Parathyroid adenoma (tissue), 2 donors: ENCODE results near the gene RIOX2.

Experiments used
- H2AFZ ChIP-seq: fragments of 300-600 bp; sonication (generic); one replicate; pipeline ENCODE4 v1.7.0; 2017; ENCODE audit warnings: antibody characterized with exemption, mild to moderate bottlenecking
- H3K27ac ChIP-seq: fragments of 300-600 bp; sonication (generic); one replicate; pipeline ENCODE4 v1.7.0; 2017
- H3K27me3 ChIP-seq: fragments of 300-600 bp; sonication (generic); one replicate; pipeline ENCODE4 v1.7.0; 2017; ENCODE audit warnings: low read length; ENCODE audit not compliant: control insufficient read depth, insufficient read depth
- H3K36me3 ChIP-seq: fragments of 300-600 bp; sonication (generic); one replicate; pipeline ENCODE4 v1.7.0; 2017; ENCODE audit warnings: low read length; ENCODE audit not compliant: control insufficient read depth, insufficient read depth
- H3K4me1 ChIP-seq: fragments of 300-600 bp; sonication (generic); one replicate; pipeline ENCODE4 v1.7.0; 2017; ENCODE audit warnings: control low read depth
- H3K4me2 ChIP-seq: fragments of 300-600 bp; sonication (generic); one replicate; pipeline ENCODE4 v1.7.0; 2017; ENCODE audit warnings: low read length
- H3K4me3 ChIP-seq: fragments of 300-600 bp; sonication (generic); one replicate; pipeline ENCODE4 v1.7.0; 2017; ENCODE audit warnings: low read depth, low read length
- H3K79me2 ChIP-seq: fragments of 300-600 bp; sonication (generic); one replicate; pipeline ENCODE4 v1.7.0; 2017; ENCODE audit warnings: control low read depth
- H3K9ac ChIP-seq: fragments of 300-600 bp; sonication (generic); one replicate; pipeline ENCODE4 v1.7.0; 2017; ENCODE audit warnings: mild to moderate bottlenecking
- H3K9me3 ChIP-seq: fragments of 300-600 bp; sonication (generic); one replicate; pipeline ENCODE4 v1.7.0; 2017; ENCODE audit warnings: low read length; ENCODE audit not compliant: control insufficient read depth
- CTCF ChIP-seq: fragments of 300-600 bp; sonication (generic); IDR thresholded peaks from one replicate; pipeline ENCODE4 v1.7.0; 2017; ENCODE audit warnings: antibody characterized with exemption, mild to moderate bottlenecking
- donor health status: primary hyperparathyroidism.

The RIOX2 gene

GRCh38 chr3:97991293-97991682 is 19.1 kb upstream of the RIOX2 start:
- no peaks in the 10 kb centered on the region for H3K27me3 ChIP-seq
- no peaks in the 10 kb centered on the region for H3K36me3 ChIP-seq
- H3K4me1 ChIP-seq: no peaks in the 10 kb centered on the region
- no peaks in the 10 kb centered on the region for H3K79me2 ChIP-seq
- H3K4me2 ChIP-seq: no peak overlapping the region
- H3K9me3 ChIP-seq: no peaks in the 10 kb centered on the region
- H2AFZ ChIP-seq: peak overlapping the region; percentile 21
- no peak overlapping the region for H3K9ac ChIP-seq
- no peak overlapping the region for H3K4me3 ChIP-seq
- no peak for TF ChIP-seq CTCF
- no peak overlapping the region for H3K27ac ChIP-seq

- no peak overlapping the region for H3K27ac ChIP-seq
- no peak overlapping the region for H2AFZ ChIP-seq
- H3K9me3 ChIP-seq: no peaks in the 10 kb centered on the region
- no peak for TF ChIP-seq CTCF
- no peak overlapping the region for H3K4me2 ChIP-seq
- no peaks in the 10 kb centered on the region for H3K79me2 ChIP-seq
- no peaks in the 10 kb centered on the region for H3K27me3 ChIP-seq
- H3K9ac ChIP-seq: no peak overlapping the region
- no peaks in the 10 kb centered on the region for H3K36me3 ChIP-seq
- H3K4me1 ChIP-seq: no peaks in the 10 kb centered on the region
- H3K4me3 ChIP-seq: no peak overlapping the region
These were observed 18.5 kb upstream of the RIOX2 start for GRCh38 chr3:97990624-97991292.

- Histone ChIP-seq H3K27me3 (no peaks in the 10 kb centered on the region), H3K27ac (no peak overlapping the region), H3K4me3 (no peak overlapping the region), H3K9ac (no peak overlapping the region), H3K9me3 (no peaks in the 10 kb centered on the region), H2AFZ (no peak overlapping the region), H3K79me2 (no peaks in the 10 kb centered on the region), H3K36me3 (no peaks in the 10 kb centered on the region), H3K4me2 (no peak overlapping the region), H3K4me1 (no peaks in the 10 kb centered on the region)
- TF ChIP-seq CTCF: no peak
These were observed 16.7 kb upstream of the RIOX2 start for GRCh38 chr3:97988784-97989568.

GRCh38 chr3:97987306-97987705 is 15.1 kb upstream of the RIOX2 start:
- Histone ChIP-seq H3K27ac (no peak overlapping the region), H3K9me3 (no peaks in the 10 kb centered on the region), H3K27me3 (no peaks in the 10 kb centered on the region), H3K4me3 (no peak overlapping the region), H3K9ac (no peak overlapping the region), H2AFZ (no peak overlapping the region), H3K4me1 (no peaks in the 10 kb centered on the region), H3K79me2 (no peaks in the 10 kb centered on the region), H3K4me2 (no peak overlapping the region), H3K36me3 (no peaks in the 10 kb centered on the region)
- no peak for TF ChIP-seq CTCF
